HCT116 (cell line): Measurements from ENCODE around the gene FGF18. TPM values are rescaled to one million over a fixed set of nuclear protein-coding genes. Genes with fewer than 3 reads are reported as not detected.
A peak's percentile ranks its signal among the peaks of the same experiment; 100 is the strongest.

Experiments used
- ATAC-seq: fragments of 200-7000 bp; cut with Tn5 transposase; 2 replicates; pipeline ENCODE4 v1.9.1; 2020; ENCODE audit warnings: mild to moderate bottlenecking, moderate library complexity
- BruUV-seq: library from RNA; stranded (reverse); fragments of 400-500 nt; replicated peaks from 2 replicates; lab custom pipeline; 2021; lab: Mats Ljungman, UMichigan
- CTCF ChIA-PET: fragments of 300-600 bp; sonication (Branson Sonifier 250); formaldehyde crosslinking; loops from one replicate; lab custom pipeline; 2021; ENCODE audit warnings: antibody characterized with exemption; lab: Charles Lee
- POLR2A ChIA-PET: fragments of 300-600, 350-600 bp; sonication (Branson Sonifier 250); formaldehyde crosslinking; loops from one replicate; lab custom pipeline; 2021; ENCODE audit warnings: antibody characterized with exemption; lab: Charles Lee
- RAD21 ChIA-PET, 2 experiments: fragments of 300-600 bp; sonication (Branson Sonifier 250); formaldehyde crosslinking; loops; one replicate each; lab custom pipeline; 2023; ENCODE audit warnings: low total read pairs in 2 of 2; ENCODE audit not compliant: uncharacterized antibody in 2 of 2, unreplicated experiment in 2 of 2, low non-redundant PET in 1 of 2; lab: Charles Lee
- DNase-seq: peaks from one replicate; pipeline ENCODE4 v3.0.0-alpha.2; 2010; ENCODE audit warnings: low read depth, low spot score
- H2AFZ ChIP-seq: fragments of 200-600 bp; shearing (Covaris generic), sonication (generic); 2 replicates; pipeline ENCODE4 v1.6.1; 2017; ENCODE audit warnings: low read depth, mixed run types, mixed read lengths, antibody characterized with exemption, low read length; ENCODE audit not compliant: poor library complexity, severe bottlenecking
- H3K27ac ChIP-seq: 2 replicates; pipeline ENCODE4 v1.5.1; 2012; ENCODE audit warnings: low read depth, low read length
- H3K27me3 ChIP-seq: fragments of 200-600 bp; sonication (generic); 2 replicates; pipeline ENCODE4 v1.6.1; 2016; ENCODE audit warnings: mixed run types, low read length, mixed read lengths; ENCODE audit not compliant: insufficient read depth
- H3K36me3 ChIP-seq, 2 experiments: fragments of 200-500 bp in 1 of 2; fragments of 200-600 bp in 1 of 2; sonication (Bioruptor generic) in 1 of 2; sonication (generic) in 1 of 2; 2 replicates each; pipeline versions ENCODE4 v1.5.1 to v1.6.1; 2014 to 2016; ENCODE audit warnings: low read length in 2 of 2, inconsistent platforms in 1 of 2, mixed read lengths in 1 of 2, mixed run types in 1 of 2; ENCODE audit not compliant: insufficient read depth in 2 of 2, control insufficient read depth in 1 of 2
- H3K4me1 ChIP-seq, 2 experiments: fragments of 200-600 bp in 1 of 2; sonication (generic) in 1 of 2; 2 replicates each; pipeline versions ENCODE4 v1.5.1 to v1.6.1; 2012 to 2017; ENCODE audit warnings: low read length in 2 of 2, inconsistent platforms in 1 of 2, mild to moderate bottlenecking in 1 of 2, mixed read lengths in 1 of 2, mixed run types in 1 of 2, moderate library complexity in 1 of 2; ENCODE audit not compliant: insufficient read depth in 2 of 2, control insufficient read depth in 1 of 2
- H3K4me2 ChIP-seq: fragments of 200-600 bp; sonication (generic); 2 replicates; pipeline ENCODE4 v1.6.1; 2017; ENCODE audit warnings: mixed run types, low read length, mixed read lengths
- H3K4me3 ChIP-seq, 2 experiments: fragments of 200-600 bp in 1 of 2; sonication (generic) in 1 of 2; replicated peaks in 1 of 2; 2 replicates each; pipeline ENCODE4 v1.5.1; 2011 to 2016; ENCODE audit warnings: low read length in 2 of 2, control low read depth in 1 of 2, low read depth in 1 of 2, mild to moderate bottlenecking in 1 of 2, mixed read lengths in 1 of 2, mixed run types in 1 of 2
- H3K79me2 ChIP-seq: fragments of 200-600 bp; sonication (generic); 2 replicates; pipeline ENCODE4 v1.6.1; 2017; ENCODE audit warnings: mild to moderate bottlenecking, mixed run types, low read length, moderate library complexity, mixed read lengths; ENCODE audit not compliant: insufficient read depth
- H3K9ac ChIP-seq: fragments of 200-600 bp; sonication (generic); 2 replicates; pipeline ENCODE4 v1.6.1; 2016; ENCODE audit warnings: low read length, mixed read lengths
- H3K9me2 ChIP-seq: fragments of 200-600 bp; sonication (generic), shearing (Covaris generic); 2 replicates; pipeline ENCODE4 v1.6.1; 2017; ENCODE audit warnings: mixed run types, mild to moderate bottlenecking, moderate library complexity; ENCODE audit not compliant: insufficient read depth
- H3K9me3 ChIP-seq, 2 experiments: fragments of 200-500 bp in 1 of 2; fragments of 200-600 bp in 1 of 2; sonication (Bioruptor generic) in 1 of 2; sonication (generic) in 1 of 2; 2 replicates each; pipeline ENCODE4 v1.6.1; 2014 to 2017; ENCODE audit warnings: low read length in 2 of 2, mixed read lengths in 2 of 2, inconsistent platforms in 1 of 2, low read depth in 1 of 2, mild to moderate bottlenecking in 1 of 2, mixed run types in 1 of 2, moderate library complexity in 1 of 2; ENCODE audit not compliant: control insufficient read depth in 1 of 2, insufficient read depth in 1 of 2
- H4K20me1 ChIP-seq: fragments of 200-600 bp; sonication (generic), shearing (Covaris generic); 2 replicates; pipeline ENCODE4 v1.6.1; 2017; ENCODE audit warnings: mixed run types, mild to moderate bottlenecking, moderate library complexity; ENCODE audit not compliant: insufficient read depth
- CEBPB ChIP-seq: IDR thresholded peaks from 2 replicates; pipeline ENCODE4 v1.6.1; 2012; ENCODE audit warnings: low read depth
- EGR1 ChIP-seq: IDR thresholded peaks from 2 replicates; pipeline ENCODE4 v1.6.1; 2012; ENCODE audit warnings: low read depth
- ELF1 ChIP-seq: IDR thresholded peaks from 2 replicates; pipeline ENCODE4 v1.6.1; 2012; ENCODE audit warnings: low read depth, borderline replicate concordance
- MAX ChIP-seq: IDR thresholded peaks from 2 replicates; pipeline ENCODE4 v1.6.1; 2012
- POLR2A ChIP-seq: IDR thresholded peaks from 2 replicates; pipeline ENCODE4 v1.7.0; 2011; ENCODE audit warnings: borderline replicate concordance; ENCODE audit not compliant: insufficient read depth, insufficient read length; ENCODE audit errors: extremely low read depth
- POLR2AphosphoS5 ChIP-seq: IDR thresholded peaks from 2 replicates; pipeline ENCODE4 v1.6.1; 2011; ENCODE audit warnings: mild to moderate bottlenecking, low read depth, low read length, moderate library complexity
- SP1 ChIP-seq: IDR thresholded peaks from 2 replicates; pipeline ENCODE4 v1.6.1; 2012; ENCODE audit warnings: low read depth
- SRF ChIP-seq: IDR thresholded peaks from 2 replicates; pipeline ENCODE4 v1.6.1; 2012; ENCODE audit warnings: low read depth
- TCF7L2 ChIP-seq: IDR thresholded peaks from 2 replicates; pipeline ENCODE4 v1.7.0; 2011; ENCODE audit warnings: borderline replicate concordance, inconsistent platforms; ENCODE audit not compliant: insufficient read depth, insufficient read length; ENCODE audit errors: extremely low read depth
- YY1 ChIP-seq: IDR thresholded peaks from 2 replicates; pipeline ENCODE4 v1.6.1; 2011; ENCODE audit warnings: low read length, low read depth, moderate library complexity, mild to moderate bottlenecking; ENCODE audit not compliant: insufficient replicate concordance; ENCODE audit errors: extremely low read depth
- ZFX ChIP-seq: fragments of 450-650 bp; IDR thresholded peaks from 2 replicates; pipeline ENCODE4 v1.6.1; 2017
- ZNF274 ChIP-seq: fragments of 200-500 bp; sonication (Bioruptor generic); IDR thresholded peaks from 2 replicates; pipeline ENCODE4 v1.6.1; 2014; ENCODE audit warnings: mild to moderate bottlenecking, low read depth, low read length, inconsistent platforms
- intact Hi-C: fragments of 100-400 bp; cut with micrococcal nuclease; formaldehyde crosslinking; loops from 2 replicates; pipeline ENCODE4 v1.10.0; 2022
- total RNA-seq: library from RNA; stranded (reverse); gene quantifications from one replicate; pipeline ENCODE4 v1.2.1, GENCODE V29; 2021; ENCODE audit not compliant: unreplicated experiment
- TF ChIP-seq, protein P1 (sequence below): IDR thresholded peaks from 2 replicates; pipeline ENCODE4 v1.6.1; 2011; ENCODE audit warnings: mild to moderate bottlenecking, low read length, moderate library complexity; ENCODE audit not compliant: insufficient replicate concordance; ENCODE audit errors: extremely low read depth

Gene FGF18
- total RNA-seq, 1 experiment from 2014 or later, result 0.96 TPM

GRCh38 chr5:171447226-171447625 lies 27.8 kb downstream of the FGF18 start (continued):
- TF ChIP-seq, protein P1, sequence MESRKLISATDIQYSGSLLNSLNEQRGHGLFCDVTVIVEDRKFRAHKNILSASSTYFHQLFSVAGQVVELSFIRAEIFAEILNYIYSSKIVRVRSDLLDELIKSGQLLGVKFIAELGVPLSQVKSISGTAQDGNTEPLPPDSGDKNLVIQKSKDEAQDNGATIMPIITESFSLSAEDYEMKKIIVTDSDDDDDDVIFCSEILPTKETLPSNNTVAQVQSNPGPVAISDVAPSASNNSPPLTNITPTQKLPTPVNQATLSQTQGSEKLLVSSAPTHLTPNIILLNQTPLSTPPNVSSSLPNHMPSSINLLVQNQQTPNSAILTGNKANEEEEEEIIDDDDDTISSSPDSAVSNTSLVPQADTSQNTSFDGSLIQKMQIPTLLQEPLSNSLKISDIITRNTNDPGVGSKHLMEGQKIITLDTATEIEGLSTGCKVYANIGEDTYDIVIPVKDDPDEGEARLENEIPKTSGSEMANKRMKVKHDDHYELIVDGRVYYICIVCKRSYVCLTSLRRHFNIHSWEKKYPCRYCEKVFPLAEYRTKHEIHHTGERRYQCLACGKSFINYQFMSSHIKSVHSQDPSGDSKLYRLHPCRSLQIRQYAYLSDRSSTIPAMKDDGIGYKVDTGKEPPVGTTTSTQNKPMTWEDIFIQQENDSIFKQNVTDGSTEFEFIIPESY, result no peak
- TF ChIP-seq ZFX, result no peak
- no peak for TF ChIP-seq POLR2A
- no peak for TF ChIP-seq TCF7L2
- no peak for TF ChIP-seq SRF
- TF ChIP-seq ZNF274, result no peak
- TF ChIP-seq EGR1, result no peak
- TF ChIP-seq ELF1, result no peak
- no peak for TF ChIP-seq SP1
- TF ChIP-seq MAX, result no peak
- TF ChIP-seq, all 23 proteins: peak for 0

GRCh38 chr5:171449426-171449825 lies 30.0 kb downstream of the FGF18 start:
- no peaks in the 10 kb centered on the region for H3K79me2 ChIP-seq
- ATAC-seq, result no peak
- no peak overlapping the region for H3K9ac ChIP-seq
- POLR2A ChIA-PET, result interaction anchor here (1.2 kb wide), 1 partner anchor 28 kb away, joined by 3 read pairs; no protein-coding TSS in a partner anchor
- no peak overlapping the region for H2AFZ ChIP-seq
- no peaks in the 10 kb centered on the region for H3K9me2 ChIP-seq
- H3K4me1 ChIP-seq, result peaks cover 14 to 37% of the 10 kb centered on the region in 2 experiments
- intact Hi-C loops, result no loop called here
- no peak overlapping the region for H3K4me3 ChIP-seq
- DNase-seq, result no peak
- no peak overlapping the region for H3K27ac ChIP-seq
- TF ChIP-seq EGR1, result no peak
- TF ChIP-seq CEBPB, result no peak
- TF ChIP-seq YY1, result no peak
- no peak for TF ChIP-seq POLR2AphosphoS5
- no peak for TF ChIP-seq ZNF274
- BruUV-seq, result no TSS peak
- peak overlapping the region; percentile 66; the same call in 1 of the 2 replicates for H3K4me2 ChIP-seq
- no peaks in the 10 kb centered on the region for H3K36me3 ChIP-seq
- RAD21 ChIA-PET, result no interaction called here
- no peaks in the 10 kb centered on the region for H3K9me3 ChIP-seq
- H4K20me1 ChIP-seq, result no peaks in the 10 kb centered on the region
- no peaks in the 10 kb centered on the region for H3K27me3 ChIP-seq
- CTCF ChIA-PET, result no interaction called here
